Measurements from ENCODE around the gene RRBP1.

The RRBP1 gene

GRCh38 chr20:17682103-17682888 is at the start of gene RRBP1:
Gene RRBP1, minus strand, starts transcription at chr20:17682242. Its CDS starts 21,735 bp downstream, at chr20:17660507.
- peak within 1 kb of the TSS in 4 of 5 donors; percentile 81 to 92 (median 87) for H3K9ac ChIP-seq (ENCODE audit: low read length in 5 of 5)

GRCh38 chr20:17731233-17731632 is 49.2 kb upstream of the RRBP1 start:
- H3K36me3 ChIP-seq (ENCODE audit: control insufficient read depth in 5 of 5, insufficient read depth in 5 of 5, low read length in 5 of 5) = no peaks in the 10 kb centered on the region
- H3K27ac ChIP-seq (ENCODE audit: low read depth, low read length) = no peak overlapping the region
- no peaks in the 10 kb centered on the region for H3K4me1 ChIP-seq (ENCODE audit: control insufficient read depth in 5 of 5, insufficient read depth in 5 of 5, low read length in 5 of 5)
- H3K9ac ChIP-seq (ENCODE audit: low read length in 5 of 5) = no peak overlapping the region
- peaks cover 0 to 6% (median 3%) of the 10 kb centered on the region in 5 donors for H3K9me3 ChIP-seq (ENCODE audit: control insufficient read depth in 5 of 5, low read length in 5 of 5)
- H3K27me3 ChIP-seq (ENCODE audit: control insufficient read depth in 5 of 5, insufficient read depth in 4 of 5, low read length in 5 of 5) = peaks cover 0 to 3% (median 0%) of the 10 kb centered on the region in 5 donors
- no peak overlapping the region for H3K4me3 ChIP-seq (ENCODE audit: low read depth in 1 of 5, low read length in 5 of 5)

More at GRCh38 chr20:17682103-17682888, at the start of gene RRBP1:
- peak within 1 kb of the TSS; percentile 58 to 83 (median 79) for H3K4me3 ChIP-seq (ENCODE audit: low read depth in 1 of 5, low read length in 5 of 5)
- H3K4me1 ChIP-seq (ENCODE audit: control insufficient read depth in 5 of 5, insufficient read depth in 5 of 5, low read length in 5 of 5) = peaks cover 7 to 22% (median 18%) of the 10 kb centered on the region in 5 donors
- peak within 1 kb of the TSS; percentile 60 for H3K27ac ChIP-seq (ENCODE audit: low read depth, low read length)
- peaks cover 0 to 5% (median 0%) of the 10 kb centered on the region in 5 donors for H3K9me3 ChIP-seq (ENCODE audit: control insufficient read depth in 5 of 5, low read length in 5 of 5)
- peaks cover 0 to 9% (median 6%) of the 10 kb centered on the region in 5 donors for H3K36me3 ChIP-seq (ENCODE audit: control insufficient read depth in 5 of 5, insufficient read depth in 5 of 5, low read length in 5 of 5)
- no peaks in the 10 kb centered on the region for H3K27me3 ChIP-seq (ENCODE audit: control insufficient read depth in 5 of 5, insufficient read depth in 4 of 5, low read length in 5 of 5)

- no peak overlapping the region for H3K9ac ChIP-seq (ENCODE audit: low read length in 5 of 5)
- no peaks in the 10 kb centered on the region for H3K4me1 ChIP-seq (ENCODE audit: control insufficient read depth in 5 of 5, insufficient read depth in 5 of 5, low read length in 5 of 5)
- H3K36me3 ChIP-seq (ENCODE audit: control insufficient read depth in 5 of 5, insufficient read depth in 5 of 5, low read length in 5 of 5) = no peaks in the 10 kb centered on the region
- H3K27ac ChIP-seq (ENCODE audit: low read depth, low read length) = no peak overlapping the region
- no peak overlapping the region for H3K4me3 ChIP-seq (ENCODE audit: low read depth in 1 of 5, low read length in 5 of 5)
- no peaks in the 10 kb centered on the region for H3K9me3 ChIP-seq (ENCODE audit: control insufficient read depth in 5 of 5, low read length in 5 of 5)
- peaks cover 0 to 3% (median 0%) of the 10 kb centered on the region in 5 donors for H3K27me3 ChIP-seq (ENCODE audit: control insufficient read depth in 5 of 5, insufficient read depth in 4 of 5, low read length in 5 of 5)
Observed at GRCh38 chr20:17730071-17730470, 48.0 kb upstream of the RRBP1 start.

GRCh38 chr20:17728074-17728473 is 46.0 kb upstream of the RRBP1 start:
- H3K9ac ChIP-seq (ENCODE audit: low read length in 5 of 5) = no peak overlapping the region
- no peaks in the 10 kb centered on the region for H3K4me1 ChIP-seq (ENCODE audit: control insufficient read depth in 5 of 5, insufficient read depth in 5 of 5, low read length in 5 of 5)
- H3K4me3 ChIP-seq (ENCODE audit: low read depth in 1 of 5, low read length in 5 of 5) = no peak overlapping the region
- peaks cover 0 to 3% (median 0%) of the 10 kb centered on the region in 5 donors for H3K27me3 ChIP-seq (ENCODE audit: control insufficient read depth in 5 of 5, insufficient read depth in 4 of 5, low read length in 5 of 5)
- H3K27ac ChIP-seq (ENCODE audit: low read depth, low read length) = no peak overlapping the region
- no peaks in the 10 kb centered on the region for H3K9me3 ChIP-seq (ENCODE audit: control insufficient read depth in 5 of 5, low read length in 5 of 5)
- no peaks in the 10 kb centered on the region for H3K36me3 ChIP-seq (ENCODE audit: control insufficient read depth in 5 of 5, insufficient read depth in 5 of 5, low read length in 5 of 5)

- Histone ChIP-seq H3K9ac (ENCODE audit: low read length in 5 of 5) (no peak overlapping the region), H3K9me3 (ENCODE audit: control insufficient read depth in 5 of 5, low read length in 5 of 5) (no peaks in the 10 kb centered on the region), H3K27me3 (ENCODE audit: control insufficient read depth in 5 of 5, insufficient read depth in 4 of 5, low read length in 5 of 5) (peaks cover 0 to 3% (median 0%) of the 10 kb centered on the region in 5 donors), H3K36me3 (ENCODE audit: control insufficient read depth in 5 of 5, insufficient read depth in 5 of 5, low read length in 5 of 5) (no peaks in the 10 kb centered on the region), H3K27ac (ENCODE audit: low read depth, low read length) (no peak overlapping the region), H3K4me3 (ENCODE audit: low read depth in 1 of 5, low read length in 5 of 5) (no peak overlapping the region), H3K4me1 (ENCODE audit: control insufficient read depth in 5 of 5, insufficient read depth in 5 of 5, low read length in 5 of 5) (no peaks in the 10 kb centered on the region)
Observed at GRCh38 chr20:17727351-17727750, 45.3 kb upstream of the RRBP1 start.

- Histone ChIP-seq H3K4me3 (ENCODE audit: low read depth in 1 of 5, low read length in 5 of 5) (no peak overlapping the region), H3K9ac (ENCODE audit: low read length in 5 of 5) (no peak overlapping the region), H3K9me3 (ENCODE audit: control insufficient read depth in 5 of 5, low read length in 5 of 5) (no peaks in the 10 kb centered on the region), H3K27ac (ENCODE audit: low read depth, low read length) (no peak overlapping the region), H3K36me3 (ENCODE audit: control insufficient read depth in 5 of 5, insufficient read depth in 5 of 5, low read length in 5 of 5) (no peaks in the 10 kb centered on the region), H3K4me1 (ENCODE audit: control insufficient read depth in 5 of 5, insufficient read depth in 5 of 5, low read length in 5 of 5) (no peaks in the 10 kb centered on the region), H3K27me3 (ENCODE audit: control insufficient read depth in 5 of 5, insufficient read depth in 4 of 5, low read length in 5 of 5) (peaks cover 0 to 3% (median 0%) of the 10 kb centered on the region in 5 donors)
Observed at GRCh38 chr20:17726902-17727301, 44.9 kb upstream of the RRBP1 start.

GRCh38 chr20:17725094-17725835 is 43.2 kb upstream of the RRBP1 start:
- no peak overlapping the region for H3K9ac ChIP-seq (ENCODE audit: low read length in 5 of 5)
- no peaks in the 10 kb centered on the region for H3K4me1 ChIP-seq (ENCODE audit: control insufficient read depth in 5 of 5, insufficient read depth in 5 of 5, low read length in 5 of 5)
- H3K36me3 ChIP-seq (ENCODE audit: control insufficient read depth in 5 of 5, insufficient read depth in 5 of 5, low read length in 5 of 5) = no peaks in the 10 kb centered on the region
- no peaks in the 10 kb centered on the region for H3K9me3 ChIP-seq (ENCODE audit: control insufficient read depth in 5 of 5, low read length in 5 of 5)
- peaks cover 0 to 3% (median 0%) of the 10 kb centered on the region in 5 donors for H3K27me3 ChIP-seq (ENCODE audit: control insufficient read depth in 5 of 5, insufficient read depth in 4 of 5, low read length in 5 of 5)
- no peak overlapping the region for H3K27ac ChIP-seq (ENCODE audit: low read depth, low read length)
- no peak overlapping the region for H3K4me3 ChIP-seq (ENCODE audit: low read depth in 1 of 5, low read length in 5 of 5)

GRCh38 chr20:17723301-17723691 is 41.3 kb upstream of the RRBP1 start:
- H3K4me3 ChIP-seq (ENCODE audit: low read depth in 1 of 5, low read length in 5 of 5) = no peak overlapping the region
- H3K9ac ChIP-seq (ENCODE audit: low read length in 5 of 5) = no peak overlapping the region
- no peak overlapping the region for H3K27ac ChIP-seq (ENCODE audit: low read depth, low read length)
- H3K9me3 ChIP-seq (ENCODE audit: control insufficient read depth in 5 of 5, low read length in 5 of 5) = no peaks in the 10 kb centered on the region
- H3K27me3 ChIP-seq (ENCODE audit: control insufficient read depth in 5 of 5, insufficient read depth in 4 of 5, low read length in 5 of 5) = peaks cover 0 to 3% (median 0%) of the 10 kb centered on the region in 5 donors
- no peaks in the 10 kb centered on the region for H3K36me3 ChIP-seq (ENCODE audit: control insufficient read depth in 5 of 5, insufficient read depth in 5 of 5, low read length in 5 of 5)
- no peaks in the 10 kb centered on the region for H3K4me1 ChIP-seq (ENCODE audit: control insufficient read depth in 5 of 5, insufficient read depth in 5 of 5, low read length in 5 of 5)

GRCh38 chr20:17722493-17723300 is 40.7 kb upstream of the RRBP1 start:
- Histone ChIP-seq H3K27me3 (ENCODE audit: control insufficient read depth in 5 of 5, insufficient read depth in 4 of 5, low read length in 5 of 5) (peaks cover 0 to 3% (median 0%) of the 10 kb centered on the region in 5 donors), H3K36me3 (ENCODE audit: control insufficient read depth in 5 of 5, insufficient read depth in 5 of 5, low read length in 5 of 5) (no peaks in the 10 kb centered on the region), H3K9me3 (ENCODE audit: control insufficient read depth in 5 of 5, low read length in 5 of 5) (no peaks in the 10 kb centered on the region), H3K4me3 (ENCODE audit: low read depth in 1 of 5, low read length in 5 of 5) (no peak overlapping the region), H3K9ac (ENCODE audit: low read length in 5 of 5) (no peak overlapping the region), H3K27ac (ENCODE audit: low read depth, low read length) (no peak overlapping the region), H3K4me1 (ENCODE audit: control insufficient read depth in 5 of 5, insufficient read depth in 5 of 5, low read length in 5 of 5) (no peaks in the 10 kb centered on the region)
